Neural cell (in vitro differentiated cells): ENCODE measurements around the gene ULK3. TPM values are rescaled to one million over a fixed set of nuclear protein-coding genes. Genes with fewer than 3 reads are reported as not detected.
A peak's percentile ranks its signal among the peaks of the same experiment; 100 is the strongest.

Experiments used
- H2AFZ ChIP-seq: fragments of 200-600, 300-800 bp; sonication (generic), shearing (Covaris generic); 2 replicates; pipeline ENCODE4 v1.6.0; 2014; ENCODE audit warnings: low read depth, mild to moderate bottlenecking, antibody characterized with exemption, low read length, moderate library complexity
- H3F3A ChIP-seq: fragments of 200-600 bp; shearing (Covaris generic); 2 replicates; pipeline ENCODE4 v1.6.1; 2016; ENCODE audit warnings: mild to moderate bottlenecking, moderate library complexity, mixed read lengths, antibody characterized with exemption, low read length; ENCODE audit not compliant: insufficient read depth, poor library complexity, severe bottlenecking
- H3K27ac ChIP-seq: fragments of 200-600, 300-800 bp; sonication (generic), shearing (Covaris generic); 2 replicates; pipeline ENCODE4 v1.5.1; 2014; ENCODE audit warnings: mild to moderate bottlenecking, low read length, moderate library complexity
- H3K27me3 ChIP-seq: fragments of 300-800, 200-600 bp; sonication (generic), shearing (Covaris generic); 2 replicates; pipeline ENCODE4 v1.6.0; 2014; ENCODE audit warnings: mild to moderate bottlenecking, low read depth, low read length, moderate library complexity; ENCODE audit not compliant: insufficient read depth
- H3K36me3 ChIP-seq: fragments of 300-800, 200-600 bp; sonication (generic), shearing (Covaris generic); 2 replicates; pipeline ENCODE4 v1.5.1; 2014; ENCODE audit warnings: mild to moderate bottlenecking, antibody characterized with exemption, low read length, moderate library complexity; ENCODE audit not compliant: insufficient read depth
- H3K4me2 ChIP-seq: fragments of 300-800, 200-600 bp; sonication (generic), shearing (Covaris generic); 2 replicates; pipeline ENCODE4 v1.6.0; 2014; ENCODE audit warnings: mild to moderate bottlenecking, low read length
- H3K4me3 ChIP-seq: fragments of 300-800, 200-600 bp; sonication (generic), shearing (Covaris generic); 2 replicates; pipeline ENCODE4 v1.5.1; 2014; ENCODE audit warnings: mild to moderate bottlenecking, low read length, moderate library complexity
- H3K79me2 ChIP-seq: fragments of 200-600 bp; shearing (Covaris generic); replicated peaks from 2 replicates; pipeline ENCODE4 v1.6.0; 2014; ENCODE audit warnings: mild to moderate bottlenecking, low read length, moderate library complexity; ENCODE audit not compliant: insufficient read depth
- H3K9ac ChIP-seq: fragments of 300-800, 200-600 bp; sonication (generic), shearing (Covaris generic); 2 replicates; pipeline ENCODE4 v1.6.1; 2016; ENCODE audit warnings: mild to moderate bottlenecking, low read length, mixed read lengths
- H3K9me2 ChIP-seq: fragments of 200-600 bp; shearing (Covaris generic); 2 replicates; pipeline ENCODE4 v1.6.1; 2016; ENCODE audit warnings: mild to moderate bottlenecking, low read length, mixed read lengths; ENCODE audit not compliant: insufficient read depth
- H3K9me3 ChIP-seq: fragments of 200-600, 300-800 bp; sonication (generic), shearing (Covaris generic); 2 replicates; pipeline ENCODE4 v1.6.1; 2016; ENCODE audit warnings: mild to moderate bottlenecking, mixed run types, low read length, moderate library complexity, mixed read lengths
- H4K20me1 ChIP-seq: fragments of 200-600 bp; shearing (Covaris generic); 2 replicates; pipeline ENCODE4 v1.6.1; 2016; ENCODE audit warnings: mild to moderate bottlenecking, mixed run types; ENCODE audit not compliant: insufficient read depth
- CTCF ChIP-seq: fragments of 450-650 bp; IDR thresholded peaks from 2 replicates; pipeline ENCODE4 v1.5.1; 2014; ENCODE audit warnings: antibody characterized with exemption, mild to moderate bottlenecking, moderate library complexity; ENCODE audit not compliant: poor library complexity, severe bottlenecking
- EP300 ChIP-seq: fragments of 450-650 bp; conservative IDR thresholded peaks from 2 replicates; pipeline ENCODE4 v1.6.1; 2014; ENCODE audit warnings: antibody characterized with exemption, mild to moderate bottlenecking, moderate library complexity; ENCODE audit not compliant: poor library complexity, severe bottlenecking
- EZH2 ChIP-seq: fragments of 200-600, 300-800 bp; shearing (Covaris generic), sonication (generic); IDR thresholded peaks from 2 replicates; pipeline ENCODE4 v1.6.1; 2014; ENCODE audit warnings: antibody characterized with exemption, low read length, borderline replicate concordance, mild to moderate bottlenecking; ENCODE audit not compliant: insufficient read depth, poor library complexity, severe bottlenecking
- MXI1 ChIP-seq: fragments of 450-650 bp; conservative IDR thresholded peaks from 2 replicates; pipeline ENCODE4 v1.6.1; 2014; ENCODE audit warnings: antibody characterized with exemption, mild to moderate bottlenecking; ENCODE audit not compliant: poor library complexity, severe bottlenecking
- POLR2AphosphoS5 ChIP-seq: IDR thresholded peaks from 2 replicates; pipeline ENCODE4 v1.6.1; 2012
- RAD21 ChIP-seq: fragments of 450-650 bp; conservative IDR thresholded peaks from 2 replicates; pipeline ENCODE4 v1.6.1; 2014; ENCODE audit warnings: antibody characterized with exemption, mild to moderate bottlenecking, moderate library complexity
- REST ChIP-seq: IDR thresholded peaks from 2 replicates; pipeline ENCODE4 v1.6.1; 2012; ENCODE audit warnings: borderline replicate concordance
- SMC3 ChIP-seq: fragments of 450-650 bp; conservative IDR thresholded peaks from 2 replicates; pipeline ENCODE4 v1.6.1; 2014; ENCODE audit warnings: antibody characterized with exemption, mild to moderate bottlenecking, moderate library complexity; ENCODE audit not compliant: poor library complexity
- TAF1 ChIP-seq: IDR thresholded peaks from 2 replicates; pipeline ENCODE4 v1.6.1; 2012; ENCODE audit warnings: low read depth
- polyA plus RNA-seq: library from polyadenylated mRNA; depleted of rRNA; stranded (reverse); fragments of >200 nt; gene quantifications from 2 replicates; pipeline ENCODE4 v1.2.3, GENCODE V29; 2014

ULK3 gene
- polyA plus RNA-seq, 1 donor from 2014 or later = 193 TPM

GRCh38 chr15:74891469-74891868, 48.5 kb upstream of the ULK3 start:
- Histone ChIP-seq H3K9ac (no peak overlapping the region), H3K79me2 (no peaks in the 10 kb centered on the region), H3F3A (no peaks in the 10 kb centered on the region), H3K27me3 (no peaks in the 10 kb centered on the region), H3K4me3 (peak overlapping the region; percentile 82), H3K9me3 (no peaks in the 10 kb centered on the region), H2AFZ (no peak overlapping the region), H3K36me3 (peaks cover 5% of the 10 kb centered on the region), H3K27ac (no peak overlapping the region), H3K4me2 (no peak overlapping the region), H3K9me2 (no peaks in the 10 kb centered on the region), H4K20me1 (no peaks in the 10 kb centered on the region)
- TF ChIP-seq TAF1 (no peak), POLR2AphosphoS5 (no peak), CTCF (no peak), EP300 (no peak), RAD21 (no peak), EZH2 (no peak), REST (no peak), SMC3 (no peak), MXI1 (no peak)

- Histone ChIP-seq H3K79me2 (no peaks in the 10 kb centered on the region), H3K36me3 (peaks cover 5% of the 10 kb centered on the region), H3K4me2 (peak overlapping the region; percentile 80), H4K20me1 (no peaks in the 10 kb centered on the region), H3K27me3 (no peaks in the 10 kb centered on the region), H3K9ac (peak overlapping the region; percentile 86), H2AFZ (peak overlapping the region; percentile 97), H3K4me3 (peak overlapping the region; percentile 82), H3K9me3 (no peaks in the 10 kb centered on the region), H3K27ac (peak overlapping the region; percentile 66), H3K9me2 (no peaks in the 10 kb centered on the region), H3F3A (no peaks in the 10 kb centered on the region)
- TF ChIP-seq MXI1 (no peak), RAD21 (no peak), EZH2 (no peak), TAF1 (no peak), EP300 (no peak), POLR2AphosphoS5 (no peak), CTCF (no peak), SMC3 (no peak), REST (no peak)
Observed at GRCh38 chr15:74890665-74890960, 47.7 kb upstream of the ULK3 start.
